Upper lobe of left lung (tissue), 4 donors: Measurements from ENCODE around the gene CHCHD6.

Source experiments
- EP300 ChIP-seq, 4 donors: sonication (generic); formaldehyde crosslinking; IDR thresholded peaks; one replicate each; pipeline ENCODE4 v1.5.1; 2017; ENCODE audit warnings: antibody characterized with exemption in 4 of 4, control low read depth in 2 of 4
- POLR2A ChIP-seq, 4 donors: fragments of 450-650 bp; IDR thresholded peaks; one replicate each; pipeline ENCODE4 v1.5.1; 2016 to 2017; ENCODE audit warnings: antibody characterized with exemption in 4 of 4, mild to moderate bottlenecking in 2 of 4
- POLR2AphosphoS5 ChIP-seq, 2 donors: sonication (generic); formaldehyde crosslinking; IDR thresholded peaks; one replicate each; pipeline ENCODE4 v1.5.1; 2017; ENCODE audit warnings: antibody characterized with exemption in 2 of 2
- TF ChIP-seq, protein P1 (sequence below), 6 experiments: fragments of 450-650 bp in 4 of 6; fragments of 200-600 bp in 2 of 6; sonication (generic) in 2 of 6; IDR thresholded peaks; one replicate each; pipeline ENCODE4 v1.5.1; 2016 to 2019; ENCODE audit warnings: antibody characterized with exemption in 6 of 6

- TF ChIP-seq, protein P1, sequence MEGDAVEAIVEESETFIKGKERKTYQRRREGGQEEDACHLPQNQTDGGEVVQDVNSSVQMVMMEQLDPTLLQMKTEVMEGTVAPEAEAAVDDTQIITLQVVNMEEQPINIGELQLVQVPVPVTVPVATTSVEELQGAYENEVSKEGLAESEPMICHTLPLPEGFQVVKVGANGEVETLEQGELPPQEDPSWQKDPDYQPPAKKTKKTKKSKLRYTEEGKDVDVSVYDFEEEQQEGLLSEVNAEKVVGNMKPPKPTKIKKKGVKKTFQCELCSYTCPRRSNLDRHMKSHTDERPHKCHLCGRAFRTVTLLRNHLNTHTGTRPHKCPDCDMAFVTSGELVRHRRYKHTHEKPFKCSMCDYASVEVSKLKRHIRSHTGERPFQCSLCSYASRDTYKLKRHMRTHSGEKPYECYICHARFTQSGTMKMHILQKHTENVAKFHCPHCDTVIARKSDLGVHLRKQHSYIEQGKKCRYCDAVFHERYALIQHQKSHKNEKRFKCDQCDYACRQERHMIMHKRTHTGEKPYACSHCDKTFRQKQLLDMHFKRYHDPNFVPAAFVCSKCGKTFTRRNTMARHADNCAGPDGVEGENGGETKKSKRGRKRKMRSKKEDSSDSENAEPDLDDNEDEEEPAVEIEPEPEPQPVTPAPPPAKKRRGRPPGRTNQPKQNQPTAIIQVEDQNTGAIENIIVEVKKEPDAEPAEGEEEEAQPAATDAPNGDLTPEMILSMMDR (IDR thresholded peaks at IDR 0.05), result no peak
- TF ChIP-seq POLR2A (IDR thresholded peaks at IDR 0.05), result no peak
- TF ChIP-seq EP300 (IDR thresholded peaks at IDR 0.05), result no peak
- peak in 1 of 2 donors; percentile 9 for TF ChIP-seq POLR2AphosphoS5 (IDR thresholded peaks at IDR 0.05)
Observed at GRCh38 chr3:126908752-126909275, 204.8 kb downstream of the CHCHD6 start.
